NCI-H2107 treated with DMSO at 0.1 percent for 48 hours (cell line): ENCODE results near the gene CEP131.

ENCODE experiments used
- DNase-seq: peaks from one replicate; lab custom pipeline; 2025; ENCODE audit not compliant: unreplicated experiment; lab: John Stamatoyannopoulos, UW

The CEP131 gene

DNA sequence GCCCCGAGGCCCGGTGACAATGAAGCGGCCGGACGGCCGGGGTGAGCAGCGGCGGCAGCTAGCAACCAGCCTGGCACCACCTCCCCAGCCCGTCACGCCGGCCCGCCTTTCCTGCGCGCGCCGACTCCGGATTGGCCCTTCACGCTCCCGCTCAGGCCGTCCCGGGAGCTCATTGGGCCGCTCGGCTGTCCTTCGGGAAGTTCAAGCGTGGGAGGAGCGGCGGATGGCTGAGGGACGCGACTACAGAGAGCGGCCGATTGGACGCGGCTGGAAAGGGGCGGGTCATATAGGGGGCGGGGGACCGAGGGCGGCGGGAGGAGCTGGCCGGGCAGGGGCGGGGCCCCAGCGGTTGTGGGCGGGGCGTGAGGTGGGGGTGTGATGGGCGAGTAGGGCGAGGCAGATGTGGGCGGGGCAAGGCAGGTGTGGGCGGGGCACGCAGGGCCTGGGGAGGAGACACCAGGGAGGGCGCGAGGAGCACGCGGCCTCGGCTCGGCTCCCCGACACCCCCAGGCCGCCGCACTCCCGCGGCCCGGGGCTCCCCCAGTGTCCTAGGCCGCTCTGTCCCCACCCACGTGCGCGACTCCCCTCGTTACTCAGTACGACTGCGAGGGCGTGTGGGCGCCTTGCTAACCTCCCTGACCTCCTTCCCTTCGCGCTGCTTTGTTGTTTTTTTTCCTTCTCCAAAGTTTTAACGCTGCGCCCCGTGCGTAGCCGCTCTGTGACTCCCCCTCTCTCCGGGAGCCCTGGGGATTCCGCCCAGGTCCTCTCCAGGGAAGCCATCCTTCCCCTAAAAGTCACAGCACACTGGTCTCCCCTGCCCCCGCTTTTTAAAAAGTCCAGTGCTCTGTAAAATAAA, at the start of gene CEP131:
CEP131 (minus strand) TSS at position 60 of the 856 bp plus-strand sequence. CDS start 2,909 bp downstream, outside the sequence.
- peak; percentile 85 for DNase-seq

DNA sequence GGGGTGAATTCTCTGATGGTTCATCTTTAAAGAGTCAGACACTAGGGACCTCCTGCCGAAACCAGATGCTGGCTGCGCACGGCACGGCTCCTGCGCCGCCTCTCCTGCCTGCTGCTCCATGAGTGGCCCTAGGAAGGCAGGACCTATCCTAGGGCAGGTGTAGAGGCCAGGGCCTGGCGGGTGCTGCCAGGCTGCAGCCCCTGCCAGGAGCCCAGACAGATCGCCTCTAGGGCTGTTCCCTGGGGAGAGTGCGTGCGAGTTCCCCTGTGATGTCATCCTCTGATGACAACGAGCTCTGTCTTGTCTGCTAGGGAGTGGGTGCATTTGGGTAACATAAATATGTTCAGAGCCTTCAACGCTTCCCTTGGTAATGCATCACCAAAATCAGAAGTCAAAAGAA, 48.5 kb upstream of the CEP131 start:
- peak; percentile 36 for DNase-seq

GRCh38 chr17:81270279-81270678, 47.5 kb upstream of the CEP131 start:
- no peak for DNase-seq

GRCh38 chr17:81267390-81268067, 44.8 kb upstream of the CEP131 start:
- no peak for DNase-seq

DNA sequence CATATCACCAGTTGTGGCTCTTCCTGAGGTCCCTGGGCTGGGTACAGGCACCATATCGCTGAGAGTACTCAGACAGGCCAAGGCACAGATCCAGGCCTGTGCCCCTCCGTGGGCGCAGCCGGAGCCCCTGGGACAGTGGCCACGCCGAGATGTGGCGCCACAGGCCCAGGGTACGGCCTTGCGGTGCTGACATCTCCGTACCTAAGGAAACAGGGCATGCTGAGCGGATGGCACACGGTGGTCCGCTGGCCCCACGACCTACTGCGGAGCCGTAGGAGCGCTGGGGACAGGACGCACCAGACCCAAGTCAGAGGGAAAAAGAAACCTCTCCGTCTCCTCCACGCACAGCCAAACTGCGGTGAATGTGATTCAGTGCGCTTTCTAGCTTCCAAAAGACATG, 42.8 kb upstream of the CEP131 start:
- no peak for DNase-seq

DNA sequence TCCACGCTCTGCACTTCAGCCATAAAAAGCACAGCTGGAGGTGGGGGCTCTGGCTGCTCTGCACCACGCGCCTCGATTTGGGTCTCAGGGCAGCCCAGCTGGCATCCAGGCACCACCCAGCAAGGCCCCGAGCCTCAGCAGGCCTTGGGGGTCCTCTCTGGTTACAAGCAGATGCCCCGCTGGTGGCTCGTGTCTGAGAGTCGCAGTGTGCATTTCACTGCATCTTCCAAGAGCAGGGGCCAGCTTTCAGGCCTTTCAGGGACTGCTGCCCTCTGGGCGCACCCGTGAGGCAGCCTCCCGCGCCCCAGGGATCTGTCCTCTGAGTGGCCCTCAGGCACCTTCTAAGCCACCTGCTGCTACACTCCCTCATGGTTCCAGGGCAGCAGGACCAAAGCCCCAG, 41.9 kb upstream of the CEP131 start:
- no peak for DNase-seq

- no peak for DNase-seq
Measured at GRCh38 chr17:81263371-81264181, 40.8 kb upstream of the CEP131 start.

DNA sequence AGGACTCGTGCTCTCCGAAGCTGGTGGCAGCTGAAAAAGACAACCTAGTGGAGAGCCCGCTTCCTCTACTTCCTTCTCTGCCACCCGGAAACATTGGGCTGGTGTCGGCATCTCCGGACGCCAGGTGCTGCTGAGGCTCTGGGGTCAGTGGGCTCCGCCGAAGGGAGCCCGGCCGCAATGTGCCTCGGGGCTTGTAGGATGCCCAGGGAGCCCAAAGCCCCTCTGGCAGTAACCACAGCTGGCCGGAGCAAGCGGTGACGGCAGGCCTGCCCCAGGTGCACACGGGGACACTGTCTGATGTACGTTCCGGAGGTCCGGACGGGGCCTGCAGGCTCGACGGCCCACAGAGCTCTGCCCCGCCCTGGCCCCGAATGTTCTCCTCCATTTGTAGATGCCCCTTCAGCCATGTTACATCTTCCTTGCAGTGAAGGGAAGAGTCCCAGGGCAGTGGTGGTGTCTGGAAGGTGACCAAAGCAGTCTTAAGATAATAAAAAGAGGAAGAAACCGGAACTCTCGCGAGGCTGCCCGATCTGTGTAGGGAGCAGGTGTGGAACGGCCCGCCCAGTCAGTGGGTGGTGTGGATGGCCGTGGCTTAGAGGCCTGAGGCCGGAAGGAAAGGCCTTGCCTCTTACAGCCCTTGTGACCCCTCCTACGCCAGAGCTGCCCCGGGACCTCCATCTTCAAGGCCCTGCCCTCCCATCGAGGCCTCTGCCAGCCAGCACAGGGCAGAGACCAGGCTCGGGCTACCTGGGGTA, 39.0 kb upstream of the CEP131 start:
- DNase-seq = no peak

- DNase-seq = no peak
Measured at GRCh38 chr17:81261096-81261495, 38.3 kb upstream of the CEP131 start.

GRCh38 chr17:81260641-81261040, 37.9 kb upstream of the CEP131 start:
- DNase-seq = no peak

GRCh38 chr17:81260171-81260570, 37.4 kb upstream of the CEP131 start:
- DNase-seq = no peak

DNA sequence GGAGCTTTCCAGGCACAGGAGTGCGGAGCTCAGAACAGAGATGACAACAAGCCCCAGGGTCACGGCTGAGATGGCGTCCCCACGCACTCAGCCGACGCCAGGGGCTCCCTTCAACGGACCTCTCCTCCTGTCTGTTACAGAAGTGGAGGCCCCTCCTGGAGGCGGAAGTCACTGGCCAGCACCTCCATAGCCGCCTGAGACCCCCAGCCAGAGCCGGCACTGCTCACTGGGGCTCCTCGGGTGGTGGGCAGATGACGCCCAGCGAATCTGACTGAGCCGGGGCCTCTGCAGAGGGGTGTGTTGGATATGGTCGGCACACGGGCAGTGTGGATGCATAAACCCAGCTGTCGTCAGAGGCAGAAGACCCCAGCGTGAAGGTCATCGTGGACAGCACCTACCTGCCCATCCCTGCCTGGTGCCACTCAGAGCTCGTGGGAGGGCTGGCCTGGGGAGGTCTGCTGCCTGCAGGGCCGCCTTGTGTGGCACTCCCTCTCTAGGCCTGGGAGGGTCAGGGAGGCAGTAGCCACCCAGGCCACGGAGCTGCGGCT, 36.4 kb upstream of the CEP131 start:
- no peak for DNase-seq

DNA sequence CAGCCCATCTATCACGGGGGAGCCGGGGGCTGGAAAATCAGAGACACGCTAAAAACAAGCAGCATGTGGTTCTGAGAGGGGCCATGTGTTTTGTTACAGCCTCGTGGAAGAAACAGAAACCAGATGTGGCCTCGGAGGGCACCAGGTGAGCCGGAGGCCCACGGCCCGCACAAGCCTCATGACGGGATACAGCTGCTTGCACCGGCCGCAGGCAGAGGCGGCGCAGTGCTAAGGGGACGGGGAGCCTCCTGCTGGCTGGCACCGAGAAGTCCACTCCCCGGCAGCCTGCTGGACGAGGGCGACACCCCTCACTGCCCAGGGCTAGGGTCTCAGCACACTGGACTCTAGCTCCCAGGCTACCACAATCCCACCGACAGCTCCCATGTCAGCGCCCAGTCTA, 35.5 kb upstream of the CEP131 start:
- no peak for DNase-seq

DNA sequence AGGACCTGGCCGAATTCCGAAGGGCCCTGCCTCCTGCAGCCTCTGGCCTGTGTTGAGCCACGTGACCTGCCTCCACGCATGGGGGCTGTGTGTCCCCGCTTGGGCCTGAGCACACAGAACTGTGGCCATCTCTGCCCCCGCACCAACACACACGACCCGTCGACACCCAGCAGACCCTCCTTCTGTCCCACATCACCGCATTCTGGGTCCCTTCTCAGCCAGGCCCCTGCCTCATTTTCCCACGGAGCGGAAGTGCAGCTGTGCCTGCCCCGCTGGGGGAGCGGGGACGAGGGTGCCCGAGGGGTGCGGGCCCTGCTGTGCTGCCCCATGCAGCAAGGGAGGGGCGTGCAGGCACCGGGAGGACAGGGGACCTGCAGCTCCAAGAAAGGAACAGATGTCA, 34.8 kb upstream of the CEP131 start:
- DNase-seq = no peak

GRCh38 chr17:81256616-81257015, 33.9 kb upstream of the CEP131 start:
- no peak for DNase-seq

GRCh38 chr17:81254955-81255717, 32.4 kb upstream of the CEP131 start:
- peak; percentile 64 for DNase-seq

DNA sequence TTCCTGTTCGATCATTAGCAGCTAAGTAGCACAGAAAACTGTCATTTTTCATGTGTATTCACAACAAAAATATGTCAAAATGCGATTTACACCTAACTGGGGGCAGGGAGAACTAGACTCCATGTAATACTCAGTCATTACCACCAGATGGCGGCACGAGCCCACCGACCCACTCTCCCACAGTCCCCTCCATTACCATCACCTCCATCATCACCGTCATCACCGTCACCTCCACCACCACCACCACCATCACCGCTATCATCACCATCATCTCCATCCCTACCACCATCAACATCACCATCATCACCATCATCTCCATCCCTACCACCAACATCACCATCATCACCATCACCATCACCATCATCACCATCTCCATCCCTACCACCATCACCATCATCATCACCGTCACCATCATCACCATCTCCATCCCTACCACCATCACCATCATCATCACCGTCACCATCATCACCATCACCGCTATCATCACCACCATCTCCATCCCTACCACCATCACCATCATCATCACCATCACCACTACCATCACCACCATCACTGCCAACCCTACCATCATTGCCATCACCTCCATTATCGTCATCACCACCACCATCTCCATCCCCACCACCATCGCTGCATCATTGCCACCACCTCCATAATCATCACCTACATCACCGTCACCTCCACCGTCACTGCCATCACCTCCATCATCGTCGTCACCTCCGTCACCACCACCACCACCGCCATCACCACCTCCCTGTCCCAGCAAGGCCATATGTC, 30.8 kb upstream of the CEP131 start:
- peak; percentile 63 for DNase-seq

DNA sequence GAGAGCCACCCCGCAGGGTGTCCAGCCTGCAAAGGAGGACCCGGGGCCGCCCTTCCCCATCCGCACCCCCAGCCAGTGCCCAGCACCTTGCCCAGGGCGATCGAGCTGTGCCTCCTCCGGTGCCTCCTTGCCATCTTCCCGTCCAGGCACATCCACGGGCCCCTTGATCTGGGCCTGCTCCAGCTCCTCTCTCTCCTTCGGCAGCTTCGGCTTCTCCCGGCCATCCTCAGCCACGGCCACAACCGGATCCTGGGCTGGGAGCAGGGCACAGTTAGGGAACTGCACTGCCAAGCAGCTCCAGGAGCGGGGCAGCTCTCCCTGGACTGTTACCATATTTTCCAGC, 30.2 kb upstream of the CEP131 start:
- no peak for DNase-seq

- no peak for DNase-seq
Measured at GRCh38 chr17:81252326-81252986, 29.7 kb upstream of the CEP131 start.
